SK-N-SH (cell line): ENCODE data around the gene ENTR1. TPM values are rescaled to one million over a fixed set of nuclear protein-coding genes. Genes with fewer than 3 reads are reported as not detected.

Experiments
- CTCF ChIA-PET: fragments of 300-600, 350-600 bp; formaldehyde crosslinking; extraction: SDS; loops from one replicate; lab custom pipeline; 2021; lab: Yijun Ruan, JAX
- POLR2A ChIA-PET: fragments of 350-600 bp; sonication (Branson Sonifier 250); formaldehyde crosslinking; extraction: SDS; loops from one replicate; lab custom pipeline; 2020; ENCODE audit warnings: antibody characterized with exemption, inconsistent platforms; lab: Yijun Ruan, JAX
- DNase-seq: peaks from one replicate; pipeline ENCODE4 v3.0.0; 2012
- H2AFZ ChIP-seq: fragments of 200-600 bp; sonication (generic); 2 replicates; pipeline ENCODE4 v1.8.1; 2016; ENCODE audit warnings: antibody characterized with exemption, mild to moderate bottlenecking, low read depth
- H3F3A ChIP-seq: fragments of 200-600 bp; sonication (generic); replicated peaks from 2 replicates; pipeline ENCODE3; 2016; ENCODE audit warnings: antibody characterized with exemption, mild to moderate bottlenecking; ENCODE audit not compliant: insufficient read depth
- H3K27ac ChIP-seq, 2 experiments: fragments of 200-500 bp in 1 of 2; fragments of 200-600 bp in 1 of 2; sonication (Bioruptor generic) in 1 of 2; sonication (generic), shearing (Covaris generic) in 1 of 2; 2 replicates each; pipeline versions ENCODE4 v1.5.1 to v1.6.1; 2014 to 2016; ENCODE audit warnings: low read depth in 2 of 2, inconsistent platforms in 1 of 2, low read length in 1 of 2, mild to moderate bottlenecking in 1 of 2, mixed read lengths in 1 of 2
- H3K27me3 ChIP-seq: fragments of 200-600 bp; sonication (generic), shearing (Covaris generic); 2 replicates; pipeline ENCODE4 v1.6.1; 2016; ENCODE audit warnings: mixed run types; ENCODE audit not compliant: insufficient read depth
- H3K36me3 ChIP-seq, 2 experiments: fragments of 200-500 bp in 1 of 2; fragments of 200-600 bp in 1 of 2; sonication (Bioruptor generic) in 1 of 2; sonication (generic) in 1 of 2; replicated peaks in 1 of 2; 2 replicates each; pipeline versions ENCODE3 to v1.5.1; 2014 to 2016; ENCODE audit warnings: low read length in 1 of 2, mild to moderate bottlenecking in 1 of 2; ENCODE audit not compliant: insufficient read depth in 2 of 2, control insufficient read depth in 1 of 2
- H3K4me1 ChIP-seq, 2 experiments: fragments of 200-500 bp in 1 of 2; fragments of 200-600 bp in 1 of 2; sonication (Bioruptor generic) in 1 of 2; sonication (generic), shearing (Covaris generic) in 1 of 2; 2 replicates each; pipeline versions ENCODE4 v1.5.1 to v1.6.1; 2014 to 2016; ENCODE audit warnings: low read depth in 1 of 2, low read length in 1 of 2, mixed run types in 1 of 2; ENCODE audit not compliant: insufficient read depth in 2 of 2, control insufficient read depth in 1 of 2
- H3K4me2 ChIP-seq: fragments of 200-600 bp; sonication (generic), shearing (Covaris generic); 2 replicates; pipeline ENCODE4 v1.6.1; 2017; ENCODE audit warnings: mixed run types
- H3K4me3 ChIP-seq, 2 experiments: fragments of 200-500 bp in 1 of 2; fragments of 200-600 bp in 1 of 2; sonication (Bioruptor generic) in 1 of 2; sonication (generic), shearing (Covaris generic) in 1 of 2; 2 replicates each; pipeline versions ENCODE4 v1.5.1 to v1.8.1; 2014 to 2016; ENCODE audit warnings: low read depth in 2 of 2, inconsistent platforms in 1 of 2, low read length in 1 of 2, mild to moderate bottlenecking in 1 of 2, mixed read lengths in 1 of 2, moderate library complexity in 1 of 2
- H3K79me2 ChIP-seq: fragments of 200-600 bp; sonication (generic); 2 replicates; pipeline ENCODE4 v1.8.1; 2017; ENCODE audit warnings: mild to moderate bottlenecking; ENCODE audit not compliant: insufficient read depth
- H3K9ac ChIP-seq: fragments of 200-600 bp; sonication (generic); 2 replicates; pipeline ENCODE4 v1.6.1; 2017; ENCODE audit warnings: mixed run types
- H3K9me2 ChIP-seq: fragments of 200-600 bp; sonication (generic); 2 replicates; pipeline ENCODE4 v1.6.1; 2017; ENCODE audit warnings: mixed run types
- H3K9me3 ChIP-seq: fragments of 200-600 bp; sonication (generic); 2 replicates; pipeline ENCODE4 v1.6.1; 2017; ENCODE audit warnings: mixed run types, mild to moderate bottlenecking, moderate library complexity
- H4K20me1 ChIP-seq: fragments of 200-600 bp; sonication (generic); 2 replicates; pipeline ENCODE4 v1.6.1; 2017; ENCODE audit warnings: mild to moderate bottlenecking, mixed run types; ENCODE audit not compliant: insufficient read depth
- CHD2 ChIP-seq: fragments of 150-350 bp; IDR thresholded peaks from 2 replicates; pipeline ENCODE4 v1.6.1; 2018; ENCODE audit warnings: low read length; ENCODE audit not compliant: partially characterized antibody
- ELF1 ChIP-seq: IDR thresholded peaks from 2 replicates; pipeline ENCODE4 v1.4.0; 2012
- EP300 ChIP-seq, 2 experiments: IDR thresholded peaks; 2 replicates each; pipeline versions ENCODE4 v1.4.0 to v1.6.1; 2012; ENCODE audit warnings: borderline replicate concordance in 1 of 2, low read depth in 1 of 2, low read length in 1 of 2
- EZH2phosphoT487 ChIP-seq: fragments of 200-600 bp; sonication (generic); IDR thresholded peaks from 2 replicates; pipeline ENCODE4 v1.6.1; 2017; ENCODE audit warnings: low read depth, mixed run types, mild to moderate bottlenecking, antibody characterized with exemption, moderate library complexity, borderline replicate concordance
- FOSL2 ChIP-seq: IDR thresholded peaks from 2 replicates; pipeline ENCODE4 v1.4.0; 2012; ENCODE audit warnings: low read depth, mild to moderate bottlenecking, moderate library complexity, borderline replicate concordance
- FOXJ3 ChIP-seq: sonication (generic); formaldehyde crosslinking; IDR thresholded peaks from 2 replicates; pipeline ENCODE4 v1.5.1; 2020; ENCODE audit warnings: mild to moderate bottlenecking, missing genetic modification reagents
- GABPA ChIP-seq: IDR thresholded peaks from 2 replicates; pipeline ENCODE4 v1.4.0; 2012; ENCODE audit warnings: low read depth, mild to moderate bottlenecking
- MAX ChIP-seq: IDR thresholded peaks from 2 replicates; pipeline ENCODE4 v1.4.0; 2012; ENCODE audit warnings: low read depth
- MXI1 ChIP-seq: IDR thresholded peaks from 2 replicates; pipeline ENCODE4 v1.6.1; 2012; ENCODE audit warnings: mild to moderate bottlenecking, low read depth, low read length, improper control_type of control experiment
- NRF1 ChIP-seq: IDR thresholded peaks from 2 replicates; pipeline ENCODE4 v1.6.1; 2012; ENCODE audit warnings: low read depth, mild to moderate bottlenecking, low read length
- PBX3 ChIP-seq: IDR thresholded peaks from 2 replicates; pipeline ENCODE4; 2012
- POLR2AphosphoS5 ChIP-seq: IDR thresholded peaks from 2 replicates; pipeline ENCODE4 v1.6.1; 2012; ENCODE audit warnings: low read depth, low read length
- REST ChIP-seq: IDR thresholded peaks from 2 replicates; pipeline ENCODE4 v1.6.1; 2012; ENCODE audit warnings: mild to moderate bottlenecking, low read depth, low read length, moderate library complexity
- RXRA ChIP-seq: IDR thresholded peaks from 2 replicates; pipeline ENCODE4 v1.4.0; 2012; ENCODE audit warnings: low read depth, mild to moderate bottlenecking, borderline replicate concordance
- SIN3A ChIP-seq: IDR thresholded peaks from 2 replicates; pipeline ENCODE4 v1.6.1; 2012; ENCODE audit warnings: low read depth, mild to moderate bottlenecking, low read length, moderate library complexity, borderline replicate concordance
- TAF1 ChIP-seq: IDR thresholded peaks from 2 replicates; pipeline ENCODE4 v1.6.1; 2012; ENCODE audit warnings: low read depth, mild to moderate bottlenecking, low read length, moderate library complexity, borderline replicate concordance
- TCF12 ChIP-seq: IDR thresholded peaks from 2 replicates; pipeline ENCODE4 v1.4.0; 2012
- YY1 ChIP-seq: IDR thresholded peaks from 2 replicates; pipeline ENCODE4 v1.4.0; 2012; ENCODE audit warnings: low read depth, mild to moderate bottlenecking
- WGBS: methylation state at CpG from one replicate; pipeline ENCODE4 v1.1.6; 2017; ENCODE audit warnings: low lambda C conversion rate; 5-methylcytosine and 5-hydroxymethylcytosine counted together
- polyA plus RNA-seq, 3 experiments: library from polyadenylated mRNA; depleted of rRNA; stranded (reverse); fragments of >200 nt; gene quantifications; 2 replicates each; pipeline ENCODE4 v1.2.3, GENCODE V29; 2012
- TF ChIP-seq, protein P1 (sequence below): fragments of 150-350 bp; IDR thresholded peaks from 2 replicates; pipeline ENCODE4 v1.6.1; 2016; ENCODE audit warnings: mild to moderate bottlenecking, low read depth, low read length

The ENTR1 gene, protein sequence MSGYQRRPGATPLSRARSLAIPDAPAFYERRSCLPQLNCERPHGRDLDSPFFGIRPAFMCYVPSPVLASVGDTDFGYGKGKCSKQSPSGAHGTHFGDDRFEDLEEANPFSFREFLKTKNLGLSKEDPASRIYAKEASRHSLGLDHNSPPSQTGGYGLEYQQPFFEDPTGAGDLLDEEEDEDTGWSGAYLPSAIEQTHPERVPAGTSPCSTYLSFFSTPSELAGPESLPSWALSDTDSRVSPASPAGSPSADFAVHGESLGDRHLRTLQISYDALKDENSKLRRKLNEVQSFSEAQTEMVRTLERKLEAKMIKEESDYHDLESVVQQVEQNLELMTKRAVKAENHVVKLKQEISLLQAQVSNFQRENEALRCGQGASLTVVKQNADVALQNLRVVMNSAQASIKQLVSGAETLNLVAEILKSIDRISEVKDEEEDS
- 71.3 and 75.0 TPM in 2 replicates for polyA plus RNA-seq (2012; rRNA removed)
- 50.1 and 53.1 TPM in 2 replicates for polyA plus RNA-seq (2012; cell fraction: cytosol; rRNA removed)
- polyA plus RNA-seq (2012; cell fraction: nucleus; rRNA removed): 216 and 221 TPM in 2 replicates

DNA sequence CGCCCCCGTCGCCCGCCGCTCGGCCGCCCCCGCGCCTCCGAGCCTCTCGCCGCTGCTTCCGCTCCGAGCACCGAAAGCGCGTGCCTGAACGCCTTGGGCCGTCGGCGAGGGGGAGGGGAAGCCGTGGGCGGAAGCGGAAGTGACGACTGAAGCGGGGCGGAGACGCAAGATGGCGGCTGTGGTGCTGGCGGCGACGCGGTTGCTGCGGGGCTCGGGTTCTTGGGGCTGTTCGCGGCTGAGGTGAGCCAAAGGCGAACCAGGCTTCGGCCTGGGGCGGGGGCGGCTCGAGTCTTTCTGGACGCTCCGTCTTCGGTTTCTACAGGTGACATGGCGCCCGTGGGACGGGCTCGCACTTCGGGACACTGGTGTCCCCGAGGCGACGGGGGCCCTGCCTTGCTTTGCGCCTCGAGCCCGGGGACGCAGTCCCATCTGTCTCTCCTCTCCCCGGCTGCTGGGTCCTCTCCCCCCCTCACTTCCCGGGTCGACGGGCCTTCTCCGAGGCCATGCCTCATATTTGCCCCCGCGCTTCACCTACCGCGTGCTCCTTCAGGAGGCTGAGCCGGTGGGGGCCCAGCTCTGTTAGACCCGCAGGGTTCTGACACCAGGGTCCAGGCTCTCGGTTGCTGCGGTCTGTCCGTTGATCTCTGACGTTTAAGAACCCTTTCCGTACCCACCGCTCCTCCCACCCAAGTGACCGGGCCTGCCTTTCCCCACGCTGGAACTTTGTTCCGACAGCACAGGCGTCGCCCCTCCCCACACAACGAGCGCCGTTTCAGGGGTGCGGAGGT, at the start of gene ENTR1, which contains the start of gene PMPCA:
ENTR1 (minus strand) TSS at position 115 of the 788 bp plus-strand sequence. CDS start 217 bp downstream, outside the sequence.
PMPCA (plus strand) TSS at position 159 of the 788 bp plus-strand sequence; CDS start at position 170, 11 bp downstream.
- Histone ChIP-seq H3K9me2 (no peaks in the 10 kb centered on the region), H3K36me3 (peaks cover 29 to 52% of the 10 kb centered on the region in 2 experiments), H3F3A (peaks cover 6% of the 10 kb centered on the region), H2AFZ (0 out of 2 replicates have a peak within 1 kb of the TSS, but pooled peaks have one; percentile 79), H3K4me2 (peak within 1 kb of the TSS; percentile 99), H4K20me1 (peaks cover 7% of the 10 kb centered on the region), H3K27me3 (no peaks in the 10 kb centered on the region), H3K9me3 (no peaks in the 10 kb centered on the region), H3K4me1 (peaks cover 16 to 24% of the 10 kb centered on the region in 2 experiments), H3K4me3 (peak within 1 kb of the TSS; percentile 92 to 98), H3K9ac (peak within 1 kb of the TSS; percentile 88), H3K27ac (peak within 1 kb of the TSS; percentile 62 to 67; a peak in 3 of 4 replicates), H3K79me2 (peaks cover 71% of the 10 kb centered on the region)
- ChIA-PET POLR2A (interaction anchor here (1.1 to 1.4 kb wide), 2 partner anchors 47 to 84 kb away, joined by 3 to 5 read pairs; partner anchors contain the start of gene DNLZ), CTCF (interaction anchor here (1.0 to 3.6 kb wide), 6 partner anchors 10 to 46 kb away, joined by 3 to 26 read pairs (median 6); partner anchors contain the start of genes DNLZ and SNAPC4)
- WGBS: under 1% methylated on average over 49 of the region's 83 CpGs
- TF ChIP-seq PBX3 (no peak), ELF1 (peak; percentile 67), TAF1 (peak; percentile 97), YY1 (peak; percentile 97), NRF1 (no peak), MXI1 (peak; percentile 78), REST (peak; percentile 58), TCF12 (no peak), POLR2AphosphoS5 (peak; percentile 96), MAX (peak; percentile 95), CHD2 (peak; percentile 80), EZH2phosphoT487 (no peak), FOXJ3 (CRISPR knock-in tag) (no peak), RXRA (no peak), FOSL2 (no peak), EP300 (IDR thresholded peaks at IDR 0.05; ENCODE audit: borderline replicate concordance in 1 of 2, low read depth in 1 of 2, low read length in 1 of 2) (no peak), GABPA (peak; percentile 91), SIN3A (peak; percentile 76; the same call in 1 of the 2 replicates)
- TF ChIP-seq, protein P1, sequence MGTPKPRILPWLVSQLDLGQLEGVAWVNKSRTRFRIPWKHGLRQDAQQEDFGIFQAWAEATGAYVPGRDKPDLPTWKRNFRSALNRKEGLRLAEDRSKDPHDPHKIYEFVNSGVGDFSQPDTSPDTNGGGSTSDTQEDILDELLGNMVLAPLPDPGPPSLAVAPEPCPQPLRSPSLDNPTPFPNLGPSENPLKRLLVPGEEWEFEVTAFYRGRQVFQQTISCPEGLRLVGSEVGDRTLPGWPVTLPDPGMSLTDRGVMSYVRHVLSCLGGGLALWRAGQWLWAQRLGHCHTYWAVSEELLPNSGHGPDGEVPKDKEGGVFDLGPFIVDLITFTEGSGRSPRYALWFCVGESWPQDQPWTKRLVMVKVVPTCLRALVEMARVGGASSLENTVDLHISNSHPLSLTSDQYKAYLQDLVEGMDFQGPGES: no peak
- peak; percentile 99 for DNase-seq
